GM23248 (cell line): ENCODE data around the gene BLTP1.
"Not testable (repeated sequence)": the region's sequence is repeated elsewhere in the genome, so short reads cannot be mapped to it uniquely, and the experiment has no call there.

Experiments
- EZH2 ChIP-seq: fragments of 200-600 bp; sonication (generic); IDR thresholded peaks from 2 replicates; pipeline ENCODE4 v1.6.1; 2018; ENCODE audit warnings: antibody characterized with exemption, mild to moderate bottlenecking; ENCODE audit not compliant: insufficient read depth, poor library complexity, severe bottlenecking
- EZH2phosphoT487 ChIP-seq: fragments of 200-600 bp; sonication (generic); IDR thresholded peaks from 2 replicates; pipeline ENCODE4 v1.6.1; 2018; ENCODE audit warnings: antibody characterized with exemption, moderate library complexity, mild to moderate bottlenecking, low read depth; ENCODE audit not compliant: insufficient read depth

GRCh38 chr4:122110304-122110703, 41.8 kb upstream of the BLTP1 start:
- TF ChIP-seq EZH2phosphoT487, EZH2: not testable (repeated sequence)
